OCI-LY1 (cell line): ENCODE measurements around the gene HYI.

ENCODE experiments used
- H2AFZ ChIP-seq: fragments of 200-600 bp; sonication (generic), shearing (Covaris generic); 2 replicates; pipeline ENCODE4 v1.6.0; 2014; ENCODE audit warnings: antibody characterized with exemption, mild to moderate bottlenecking, low read length
- H3F3A ChIP-seq: fragments of 200-600 bp; sonication (generic), shearing (Covaris generic); 2 replicates; pipeline ENCODE4 v1.6.0; 2014; ENCODE audit warnings: mild to moderate bottlenecking, antibody characterized with exemption, low read length, moderate library complexity; ENCODE audit not compliant: insufficient read depth
- H3K27ac ChIP-seq: fragments of 200-600 bp; sonication (generic); 2 replicates; pipeline ENCODE4 v1.5.1; 2014; ENCODE audit warnings: low read length, mixed run types, mild to moderate bottlenecking, low read depth; ENCODE audit not compliant: poor library complexity, severe bottlenecking
- H3K27me3 ChIP-seq: fragments of 200-600 bp; sonication (generic); 2 replicates; pipeline ENCODE4 v1.6.0; 2014; ENCODE audit warnings: antibody characterized with exemption, mild to moderate bottlenecking, low read length, moderate library complexity; ENCODE audit not compliant: insufficient read depth
- H3K36me3 ChIP-seq: fragments of 200-600 bp; sonication (generic); 2 replicates; pipeline ENCODE4 v1.6.1; 2014; ENCODE audit warnings: mild to moderate bottlenecking, antibody characterized with exemption, low read length, moderate library complexity, mixed read lengths; ENCODE audit not compliant: insufficient read depth
- H3K4me1 ChIP-seq: fragments of 200-600 bp; sonication (generic); 2 replicates; pipeline ENCODE4 v1.5.1; 2014; ENCODE audit warnings: mild to moderate bottlenecking, low read length, moderate library complexity; ENCODE audit not compliant: insufficient read depth, severe bottlenecking
- H3K4me2 ChIP-seq: fragments of 200-600 bp; sonication (generic), shearing (Covaris generic); 2 replicates; pipeline ENCODE4 v1.6.1; 2014; ENCODE audit warnings: low read length
- H3K4me3 ChIP-seq: fragments of 200-600 bp; sonication (generic); 2 replicates; pipeline ENCODE4 v1.5.1; 2014; ENCODE audit warnings: low read length, low read depth, mild to moderate bottlenecking, mixed read lengths; ENCODE audit not compliant: poor library complexity, severe bottlenecking
- H3K79me2 ChIP-seq: fragments of 200-600 bp; shearing (Covaris generic); 2 replicates; pipeline ENCODE4 v1.6.1; 2016; ENCODE audit warnings: mixed run types, low read length, mixed read lengths; ENCODE audit not compliant: insufficient read depth
- H3K9ac ChIP-seq: fragments of 200-600 bp; sonication (generic), shearing (Covaris generic); 2 replicates; pipeline ENCODE4 v1.6.1; 2014; ENCODE audit warnings: mild to moderate bottlenecking, low read length, mixed read lengths
- H3K9me2 ChIP-seq: fragments of 200-600 bp; sonication (generic), shearing (Covaris generic); 2 replicates; pipeline ENCODE4 v1.6.1; 2014; ENCODE audit warnings: low read depth, mild to moderate bottlenecking, low read length, mixed read lengths
- H3K9me3 ChIP-seq: fragments of 200-600 bp; shearing (Covaris generic); 2 replicates; pipeline ENCODE4 v1.6.1; 2014; ENCODE audit warnings: low read length, mixed read lengths
- H4K20me1 ChIP-seq: fragments of 200-600 bp; sonication (generic), shearing (Covaris generic); 2 replicates; pipeline ENCODE4 v1.6.0; 2016; ENCODE audit warnings: mild to moderate bottlenecking, low read length; ENCODE audit not compliant: insufficient read depth
- EZH2 ChIP-seq: fragments of 200-600 bp; sonication (generic), shearing (Covaris generic); IDR thresholded peaks from 2 replicates; pipeline ENCODE4 v1.8.0; 2017; ENCODE audit warnings: borderline replicate concordance, mixed run types, mild to moderate bottlenecking, antibody characterized with exemption, low read length, moderate library complexity, mixed read lengths
- TF ChIP-seq, protein P1 (sequence below): fragments of 200-600 bp; sonication (generic), shearing (Covaris generic); IDR thresholded peaks from 2 replicates; pipeline ENCODE4 v1.5.1; 2017; ENCODE audit warnings: mild to moderate bottlenecking, antibody characterized with exemption, low read length, moderate library complexity, mixed read lengths

Gene HYI

DNA sequence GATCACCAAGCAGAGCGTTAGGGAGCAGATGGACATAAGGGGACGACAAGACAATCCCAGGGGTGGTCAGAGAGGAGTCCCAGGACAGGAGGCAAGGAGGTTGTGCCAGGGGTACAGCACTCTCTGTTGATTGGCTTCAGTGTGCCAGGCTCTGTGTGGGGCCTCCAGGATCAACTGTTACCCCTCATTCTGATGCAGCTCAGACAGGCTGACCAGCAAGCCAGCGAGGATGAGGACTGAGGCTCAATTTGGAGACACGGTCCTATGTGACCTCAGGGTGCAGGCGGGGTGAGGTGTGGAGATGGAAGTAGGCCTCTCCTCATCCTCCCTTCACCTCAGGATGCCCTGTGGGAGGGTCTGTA lies 4.0 kb downstream of the HYI start:
- no peaks in the 10 kb centered on the region for H3K79me2 ChIP-seq
- no peaks in the 10 kb centered on the region for H3F3A ChIP-seq
- H2AFZ ChIP-seq: no peak overlapping the region
- no peak overlapping the region for H3K27ac ChIP-seq
- peaks cover 13% of the 10 kb centered on the region for H3K4me1 ChIP-seq
- H3K4me2 ChIP-seq: no peak overlapping the region
- peaks cover 46% of the 10 kb centered on the region; the same call in 1 of the 2 replicates for H3K36me3 ChIP-seq
- no peaks in the 10 kb centered on the region for H3K9me2 ChIP-seq
- TF ChIP-seq EZH2: no peak
- TF ChIP-seq, protein P1, sequence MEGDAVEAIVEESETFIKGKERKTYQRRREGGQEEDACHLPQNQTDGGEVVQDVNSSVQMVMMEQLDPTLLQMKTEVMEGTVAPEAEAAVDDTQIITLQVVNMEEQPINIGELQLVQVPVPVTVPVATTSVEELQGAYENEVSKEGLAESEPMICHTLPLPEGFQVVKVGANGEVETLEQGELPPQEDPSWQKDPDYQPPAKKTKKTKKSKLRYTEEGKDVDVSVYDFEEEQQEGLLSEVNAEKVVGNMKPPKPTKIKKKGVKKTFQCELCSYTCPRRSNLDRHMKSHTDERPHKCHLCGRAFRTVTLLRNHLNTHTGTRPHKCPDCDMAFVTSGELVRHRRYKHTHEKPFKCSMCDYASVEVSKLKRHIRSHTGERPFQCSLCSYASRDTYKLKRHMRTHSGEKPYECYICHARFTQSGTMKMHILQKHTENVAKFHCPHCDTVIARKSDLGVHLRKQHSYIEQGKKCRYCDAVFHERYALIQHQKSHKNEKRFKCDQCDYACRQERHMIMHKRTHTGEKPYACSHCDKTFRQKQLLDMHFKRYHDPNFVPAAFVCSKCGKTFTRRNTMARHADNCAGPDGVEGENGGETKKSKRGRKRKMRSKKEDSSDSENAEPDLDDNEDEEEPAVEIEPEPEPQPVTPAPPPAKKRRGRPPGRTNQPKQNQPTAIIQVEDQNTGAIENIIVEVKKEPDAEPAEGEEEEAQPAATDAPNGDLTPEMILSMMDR: no peak
- H3K27me3 ChIP-seq: no peaks in the 10 kb centered on the region
- no peak overlapping the region for H3K4me3 ChIP-seq
- no peak overlapping the region for H3K9ac ChIP-seq
- no peaks in the 10 kb centered on the region for H4K20me1 ChIP-seq
- H3K9me3 ChIP-seq: no peaks in the 10 kb centered on the region

DNA sequence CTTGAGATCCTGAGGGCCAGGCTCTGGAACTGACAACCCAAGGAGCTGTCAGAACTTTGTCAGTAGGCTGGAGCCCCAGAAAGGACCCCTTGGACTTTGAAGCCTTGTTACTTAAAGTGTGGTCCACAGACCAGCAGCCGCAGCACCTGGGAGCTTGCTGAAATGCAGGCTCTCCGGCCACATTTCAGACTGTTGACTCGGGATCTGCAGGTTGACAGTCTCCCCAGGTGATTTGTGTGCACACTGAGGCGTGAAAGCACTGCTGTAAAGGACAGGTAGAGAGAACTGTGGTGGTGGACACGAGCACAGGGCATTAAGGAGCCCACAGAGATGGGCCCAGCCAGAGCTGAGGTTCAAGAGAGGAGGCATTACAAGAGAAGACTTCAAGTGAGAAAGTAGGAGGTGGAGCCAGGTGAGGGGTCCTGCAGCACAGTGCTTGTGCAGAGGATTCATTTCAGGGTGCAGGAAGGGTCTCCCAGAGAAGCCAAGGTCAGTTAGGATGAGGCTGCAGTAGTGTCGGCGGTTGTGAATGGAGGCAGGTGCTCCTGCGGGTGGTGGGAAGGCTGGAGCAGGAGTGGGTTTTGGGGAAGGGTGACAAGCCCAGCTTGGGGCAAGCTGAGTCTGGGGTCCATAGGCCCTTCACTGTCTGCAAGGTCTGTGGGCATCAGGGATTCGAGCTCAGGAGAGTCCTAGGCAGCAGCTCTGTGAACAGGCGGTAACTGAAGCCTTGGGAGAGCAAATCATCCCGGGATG lies 4.6 kb downstream of the HYI start:
- TF ChIP-seq, protein P1: no peak
- TF ChIP-seq EZH2: no peak
- Histone ChIP-seq H3K36me3 (peaks cover 50% of the 10 kb centered on the region; the same call in 1 of the 2 replicates), H3K4me1 (peaks cover 8% of the 10 kb centered on the region)

DNA sequence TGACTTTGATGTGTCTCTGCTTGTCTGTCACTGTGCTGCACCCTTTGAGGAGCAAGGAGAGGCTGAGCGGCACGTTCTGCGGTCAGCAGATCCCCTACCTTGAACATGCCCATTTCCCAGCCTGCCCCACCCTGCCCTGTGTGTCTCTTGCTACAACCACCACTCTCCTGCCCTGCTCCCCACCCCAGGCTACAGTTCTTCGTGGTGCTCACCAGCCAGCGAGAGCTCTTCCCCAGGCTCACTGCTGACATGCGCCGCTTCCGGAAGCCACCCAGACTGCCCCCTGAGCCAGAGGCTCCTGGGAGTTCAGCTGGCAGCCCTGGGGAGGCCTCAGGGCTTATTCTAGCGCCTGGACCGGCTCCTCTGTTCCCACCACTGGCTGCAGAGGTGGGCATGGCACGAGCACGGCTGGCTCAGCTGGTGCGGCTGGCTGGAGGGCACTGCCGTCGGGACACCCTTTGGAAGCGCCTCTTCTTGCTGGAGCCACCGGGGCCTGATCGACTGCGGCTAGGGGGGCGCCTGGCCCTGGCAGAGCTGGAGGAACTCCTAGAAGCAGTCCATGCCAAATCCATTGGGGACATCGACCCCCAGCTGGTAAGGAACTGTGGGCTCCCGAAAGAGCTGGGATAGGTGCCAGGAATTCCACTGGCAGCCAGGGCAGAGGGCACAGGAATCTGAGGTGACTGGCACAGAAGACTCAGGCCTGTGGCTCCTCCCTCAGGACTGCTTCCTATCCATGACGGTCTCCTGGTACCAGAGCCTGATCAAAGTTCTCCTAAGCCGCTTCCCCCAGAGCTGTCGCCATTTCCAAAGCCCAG lies 5.6 kb downstream of the HYI start:
- Histone ChIP-seq H3K36me3 (peaks cover 58% of the 10 kb centered on the region; the same call in 1 of the 2 replicates), H3K9me2 (no peaks in the 10 kb centered on the region), H3K27ac (no peak overlapping the region), H3K27me3 (no peaks in the 10 kb centered on the region), H3K4me2 (no peak overlapping the region), H3K4me3 (no peak overlapping the region), H4K20me1 (no peaks in the 10 kb centered on the region), H3K4me1 (no peaks in the 10 kb centered on the region), H2AFZ (no peak overlapping the region), H3K9me3 (no peaks in the 10 kb centered on the region), H3K79me2 (no peaks in the 10 kb centered on the region), H3F3A (no peaks in the 10 kb centered on the region), H3K9ac (no peak overlapping the region)
- TF ChIP-seq, protein P1: no peak
- no peak for TF ChIP-seq EZH2

More for the DNA sequence above, 4.6 kb downstream of the HYI start:
- H3F3A ChIP-seq: no peaks in the 10 kb centered on the region
- H3K9me3 ChIP-seq: no peaks in the 10 kb centered on the region
- no peak overlapping the region for H3K9ac ChIP-seq
- H3K9me2 ChIP-seq: no peaks in the 10 kb centered on the region
- H3K4me3 ChIP-seq: no peak overlapping the region
- no peak overlapping the region for H3K27ac ChIP-seq
- H3K79me2 ChIP-seq: no peaks in the 10 kb centered on the region
- no peaks in the 10 kb centered on the region for H3K27me3 ChIP-seq
- no peaks in the 10 kb centered on the region for H4K20me1 ChIP-seq
- H3K4me2 ChIP-seq: no peak overlapping the region
- no peak overlapping the region for H2AFZ ChIP-seq
